ENCODE results near the gene HECTD4.
"Not testable (repeated sequence)": the region's sequence is repeated elsewhere in the genome, so short reads cannot be mapped to it uniquely, and the experiment has no call there.

The HECTD4 gene

GRCh38 chr12:112116232-112117060, 265.8 kb downstream of the HECTD4 start:
- no peak for DNase-seq (ENCODE audit: low spot score)

GRCh38 chr12:112115259-112116045, 266.8 kb downstream of the HECTD4 start:
- no peak for DNase-seq (ENCODE audit: low spot score)

- no peak for DNase-seq (ENCODE audit: low spot score)
Measured at GRCh38 chr12:112112409-112113133, 269.7 kb downstream of the HECTD4 start.

- DNase-seq (ENCODE audit: low spot score) = no peak
Measured at GRCh38 chr12:112111931-112112330, 270.3 kb downstream of the HECTD4 start.

GRCh38 chr12:112110787-112111662, 271.2 kb downstream of the HECTD4 start:
- DNase-seq (ENCODE audit: low spot score) = not testable (repeated sequence)

Data from GM03348 (cell line).